CD4-positive, alpha-beta T cell (primary cell): ENCODE data around the gene DIAPH1. TPM values are rescaled to one million over a fixed set of nuclear protein-coding genes. Genes with fewer than 3 reads are reported as not detected.

Source experiments
- ATAC-seq: fragments of 200-7000 bp; cut with Tn5 transposase; one replicate; pipeline ENCODE4 v1.10.0; 2022; ENCODE audit warnings: mild to moderate bottlenecking; ENCODE audit not compliant: poor library complexity
- CTCF ChIA-PET: fragments of 350-600 bp; sonication (Branson Sonifier 250); formaldehyde crosslinking; loops from one replicate; lab custom pipeline; 2021; ENCODE audit warnings: antibody characterized with exemption, inconsistent platforms; lab: Charles Lee
- POLR2A ChIA-PET: fragments of 350-600 bp; sonication (Branson Sonifier 250); formaldehyde crosslinking; loops from one replicate; lab custom pipeline; 2021; ENCODE audit warnings: antibody characterized with exemption, inconsistent platforms; lab: Charles Lee
- DNase-seq, 14 experiments: peaks; one replicate each; pipeline ENCODE4 v3.0.0-alpha.2; 2013 to 2020; ENCODE audit warnings: mixed read lengths in 2 of 14
- H3K27ac ChIP-seq, 2 donors: one replicate each; pipeline versions ENCODE4 v1.5.1 to v1.7.0; 2013; ENCODE audit warnings: low read length in 2 of 2, low read depth in 1 of 2, mild to moderate bottlenecking in 1 of 2
- H3K27me3 ChIP-seq, 2 experiments: 1 replicate in 1 of 2; 2 replicates in 1 of 2; pipeline versions ENCODE4 v1.6.1 to v1.7.0; 2013; ENCODE audit warnings: low read length in 2 of 2, control low read depth in 1 of 2, mild to moderate bottlenecking in 1 of 2, moderate library complexity in 1 of 2; ENCODE audit not compliant: insufficient read depth in 2 of 2, control insufficient read depth in 1 of 2
- H3K36me3 ChIP-seq: one replicate; pipeline ENCODE4 v1.6.1; 2013; ENCODE audit warnings: low read length, control low read depth; ENCODE audit not compliant: insufficient read depth
- H3K4me1 ChIP-seq: one replicate; pipeline ENCODE4 v1.6.1; 2013; ENCODE audit warnings: low read length, control low read depth; ENCODE audit not compliant: insufficient read depth
- H3K4me3 ChIP-seq: one replicate; pipeline ENCODE4 v1.5.1; 2013; ENCODE audit warnings: mild to moderate bottlenecking, low read length, moderate library complexity
- H3K9me3 ChIP-seq, 2 experiments: 1 replicate in 1 of 2; 2 replicates in 1 of 2; pipeline versions ENCODE4 v1.6.1 to v1.7.0; 2013; ENCODE audit warnings: low read length in 2 of 2, mild to moderate bottlenecking in 2 of 2, control low read depth in 1 of 2, moderate library complexity in 1 of 2; ENCODE audit not compliant: control insufficient read depth in 1 of 2, insufficient read depth in 1 of 2
- H3K27ac Mint-ChIP-seq: one replicate; pipeline ENCODE4 v1.8.0; 2020; ENCODE audit warnings: mixed read lengths
- H3K27me3 Mint-ChIP-seq: one replicate; pipeline ENCODE4 v1.8.0; 2021; ENCODE audit warnings: mixed read lengths
- H3K36me3 Mint-ChIP-seq: one replicate; pipeline ENCODE4 v1.8.0; 2021; ENCODE audit warnings: low read depth, mixed read lengths
- H3K4me1 Mint-ChIP-seq: one replicate; pipeline ENCODE4 v1.8.0; 2021; ENCODE audit warnings: low read depth, mixed read lengths
- H3K4me3 Mint-ChIP-seq: one replicate; pipeline ENCODE4 v1.8.0; 2020; ENCODE audit warnings: mild to moderate bottlenecking, mixed read lengths
- H3K9me3 Mint-ChIP-seq: one replicate; pipeline ENCODE4 v1.8.0; 2020; ENCODE audit warnings: mixed read lengths
- intact Hi-C, 2 experiments: fragments of 100-400 bp; cut with DNase I in 1 of 2; cut with micrococcal nuclease in 1 of 2; formaldehyde crosslinking; loops; one replicate each; pipeline versions ENCODE4 v1.15.1 to v1.9.0; 2023 to 2025; cut with DNase I, micrococcal nuclease
- total RNA-seq, 174 experiments: library from RNA in 2 of 174; stranded (reverse) in 2 of 174; gene quantifications; one replicate each; pipeline ENCODE4 v1.2.3 and lab custom pipeline; 2021 to 2026
- TF ChIP-seq, protein P1 (sequence below): fragments of 200-600 bp; IDR thresholded peaks from one replicate; pipeline ENCODE4 v1.8.0; 2022; ENCODE audit warnings: antibody characterized with exemption, mild to moderate bottlenecking

DIAPH1 gene
- total RNA-seq, 2 experiments from 2014 or later, result 159 to 161 TPM

DNA sequence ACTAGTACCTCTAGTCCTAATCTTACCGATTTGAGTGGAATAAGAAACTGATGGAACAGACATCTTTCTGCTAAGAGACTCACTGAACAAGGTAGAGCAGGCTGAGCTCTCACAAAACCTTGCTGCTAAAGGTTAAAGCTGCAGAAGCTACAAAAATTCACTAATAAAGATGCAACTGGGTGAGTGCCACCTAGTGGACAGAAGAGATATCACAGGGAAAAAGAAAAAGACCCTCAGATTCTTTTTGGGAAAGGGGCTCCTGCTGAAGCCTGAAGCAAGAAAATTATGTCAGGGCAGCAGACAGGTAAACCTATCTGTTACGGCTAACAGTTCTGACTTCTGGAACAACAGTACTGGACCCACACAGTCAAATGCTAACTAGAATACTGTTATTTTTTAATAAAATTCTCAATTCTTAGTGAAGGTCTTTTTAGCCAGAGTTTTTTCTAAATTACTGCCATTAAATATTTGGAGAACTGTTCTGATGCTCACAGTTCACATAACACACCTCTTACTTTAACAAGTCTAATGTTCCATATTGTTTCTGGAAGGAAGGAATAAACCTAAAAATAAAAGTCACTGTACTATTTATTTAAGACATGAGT, 51.2 kb downstream of the DIAPH1 start:
- peak in 3 of 14 experiments; percentile 16 to 53 (median 48) for DNase-seq
- ChIA-PET POLR2A (interaction anchor here (0.8 kb wide), 1 partner anchor 69 kb away, joined by 3 read pairs; the partner anchor contains the start of gene HDAC3), CTCF (interaction anchor here (0.7 to 2.2 kb wide), 16 partner anchors 10 to 248 kb away, joined by 3 to 16 read pairs (median 6); partner anchors contain the start of genes DIAPH1, HDAC3, PCDHGA1 and PCDHGA10)
- Mint-ChIP-seq H3K9me3 (no peaks in the 10 kb centered on the region), H3K4me1 (peaks cover 29% of the 10 kb centered on the region), H3K27me3 (no peaks in the 10 kb centered on the region), H3K36me3 (peaks cover 98% of the 10 kb centered on the region), H3K4me3 (no peak overlapping the region), H3K27ac (peak overlapping the region; percentile 65)
- H3K36me3 ChIP-seq, result peaks cover 95% of the 10 kb centered on the region
- no peak overlapping the region for H3K27ac ChIP-seq
- intact Hi-C loops, result loop anchor here (2.0 to 10.0 kb wide), 2 partner anchors 23 to 343 kb away; partner anchors contain the start of gene PCDHB14 (in 1 of the 2)
- no peak overlapping the region for H3K4me3 ChIP-seq
- H3K9me3 ChIP-seq, result no peaks in the 10 kb centered on the region
- peaks cover 3% of the 10 kb centered on the region for H3K4me1 ChIP-seq
- no peaks in the 10 kb centered on the region for H3K27me3 ChIP-seq
- ATAC-seq, result no peak
- TF ChIP-seq, protein P1, sequence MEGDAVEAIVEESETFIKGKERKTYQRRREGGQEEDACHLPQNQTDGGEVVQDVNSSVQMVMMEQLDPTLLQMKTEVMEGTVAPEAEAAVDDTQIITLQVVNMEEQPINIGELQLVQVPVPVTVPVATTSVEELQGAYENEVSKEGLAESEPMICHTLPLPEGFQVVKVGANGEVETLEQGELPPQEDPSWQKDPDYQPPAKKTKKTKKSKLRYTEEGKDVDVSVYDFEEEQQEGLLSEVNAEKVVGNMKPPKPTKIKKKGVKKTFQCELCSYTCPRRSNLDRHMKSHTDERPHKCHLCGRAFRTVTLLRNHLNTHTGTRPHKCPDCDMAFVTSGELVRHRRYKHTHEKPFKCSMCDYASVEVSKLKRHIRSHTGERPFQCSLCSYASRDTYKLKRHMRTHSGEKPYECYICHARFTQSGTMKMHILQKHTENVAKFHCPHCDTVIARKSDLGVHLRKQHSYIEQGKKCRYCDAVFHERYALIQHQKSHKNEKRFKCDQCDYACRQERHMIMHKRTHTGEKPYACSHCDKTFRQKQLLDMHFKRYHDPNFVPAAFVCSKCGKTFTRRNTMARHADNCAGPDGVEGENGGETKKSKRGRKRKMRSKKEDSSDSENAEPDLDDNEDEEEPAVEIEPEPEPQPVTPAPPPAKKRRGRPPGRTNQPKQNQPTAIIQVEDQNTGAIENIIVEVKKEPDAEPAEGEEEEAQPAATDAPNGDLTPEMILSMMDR, result peak; percentile 99

- TF ChIP-seq, protein P1, result no peak
- POLR2A ChIA-PET, result no interaction called here
- Mint-ChIP-seq H3K36me3 (peaks cover 98% of the 10 kb centered on the region), H3K9me3 (no peaks in the 10 kb centered on the region), H3K27me3 (no peaks in the 10 kb centered on the region), H3K4me3 (no peak overlapping the region), H3K27ac (no peak overlapping the region), H3K4me1 (peaks cover 29% of the 10 kb centered on the region)
- ATAC-seq (no peak), DNase-seq (no peak)
- H3K9me3 ChIP-seq, result no peaks in the 10 kb centered on the region
- peaks cover 95% of the 10 kb centered on the region for H3K36me3 ChIP-seq
- H3K27me3 ChIP-seq, result no peaks in the 10 kb centered on the region
- intact Hi-C loops, result loop anchor here in 1 of 2 experiments (10.0 kb wide), 1 partner anchor 341 kb away; the partner anchor contains the start of gene PCDHB14
- H3K4me3 ChIP-seq, result no peak overlapping the region
- peaks cover 3% of the 10 kb centered on the region for H3K4me1 ChIP-seq
- CTCF ChIA-PET, result interaction anchor here (1.3 to 2.2 kb wide), 3 partner anchors 32 to 59 kb away, joined by 6 read pairs; no protein-coding TSS in a partner anchor
- H3K27ac ChIP-seq, result no peak overlapping the region
These were observed 52.8 kb downstream of the DIAPH1 start for GRCh38 chr5:141565826-141566570.

DNA sequence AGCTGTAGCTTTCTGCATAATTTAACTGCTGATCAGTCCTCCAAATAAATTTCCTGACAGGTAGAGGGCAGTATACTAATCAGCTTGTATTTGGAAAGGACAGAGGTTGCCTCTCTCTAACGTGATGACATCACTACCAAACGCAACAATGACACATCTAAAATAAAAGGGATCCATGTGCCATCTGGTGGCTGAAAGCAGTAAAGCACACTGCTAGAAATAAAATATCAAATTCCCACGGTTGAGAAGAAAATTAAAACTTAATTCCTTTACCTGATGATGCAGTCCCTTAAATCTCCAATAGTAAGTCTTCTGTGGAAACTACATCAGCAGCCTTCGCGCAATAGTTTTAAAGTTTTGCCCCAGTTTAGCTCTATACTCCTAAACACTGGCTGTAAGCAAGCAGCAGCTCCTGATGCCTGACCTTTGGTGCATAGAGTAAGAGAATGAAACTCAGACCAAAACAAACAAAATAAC, 54.5 kb downstream of the DIAPH1 start:
- Mint-ChIP-seq H3K4me3 (no peak overlapping the region), H3K4me1 (peaks cover 39% of the 10 kb centered on the region), H3K36me3 (peaks cover 98% of the 10 kb centered on the region), H3K9me3 (no peaks in the 10 kb centered on the region), H3K27me3 (no peaks in the 10 kb centered on the region), H3K27ac (peak overlapping the region; percentile 40)
- DNase-seq (peak; percentile 14 to 94 (median 48)), ATAC-seq (peak; percentile 97)
- ChIA-PET POLR2A (interaction anchor here (0.9 to 2.0 kb wide), 9 partner anchors 24 to 244 kb away, joined by 3 to 32 read pairs (median 5); partner anchors contain the start of genes HDAC3, PCDHGA10, RELL2 and TAF7), CTCF (interaction anchor here (0.6 to 2.0 kb wide), 53 partner anchors 9 to 429 kb away, joined by 3 to 40 read pairs (median 4); partner anchors contain the start of genes DIAPH1, FCHSD1, HDAC3 and PCDHB5)
- Histone ChIP-seq H3K4me1 (peaks cover 3% of the 10 kb centered on the region), H3K36me3 (peaks cover 92% of the 10 kb centered on the region), H3K27me3 (no peaks in the 10 kb centered on the region), H3K9me3 (no peaks in the 10 kb centered on the region), H3K27ac (peak overlapping the region; percentile 37 to 66), H3K4me3 (no peak overlapping the region)
- TF ChIP-seq, protein P1, result peak; percentile 98
- intact Hi-C loops, result loop anchor here (1.0 to 10.0 kb wide), 5 partner anchors 152 to 477 kb away; partner anchors contain the start of genes PCDHB14 (in 1 of the 2), PCDHGA10 (in 1 of the 2) and TAF7 (in 1 of the 2)
